HFF-Myc (cell line): ENCODE results near the gene CDK5RAP2.

Experiments
- DNase-seq: peaks from one replicate; pipeline ENCODE4 v3.0.0-alpha.2; 2011; ENCODE audit warnings: low read depth; ENCODE audit errors: extremely low read depth
- H3K4me3 ChIP-seq: replicated peaks from 2 replicates; pipeline ENCODE4 v1.5.1; 2011; ENCODE audit warnings: low read depth, mild to moderate bottlenecking, control low read depth, low read length
- TF ChIP-seq, protein P1 (sequence below): IDR thresholded peaks from 2 replicates; pipeline ENCODE4 v1.5.1; 2012; ENCODE audit warnings: mild to moderate bottlenecking, low read depth, low read length, control low read depth; ENCODE audit errors: missing control alignments

The CDK5RAP2 gene

DNA sequence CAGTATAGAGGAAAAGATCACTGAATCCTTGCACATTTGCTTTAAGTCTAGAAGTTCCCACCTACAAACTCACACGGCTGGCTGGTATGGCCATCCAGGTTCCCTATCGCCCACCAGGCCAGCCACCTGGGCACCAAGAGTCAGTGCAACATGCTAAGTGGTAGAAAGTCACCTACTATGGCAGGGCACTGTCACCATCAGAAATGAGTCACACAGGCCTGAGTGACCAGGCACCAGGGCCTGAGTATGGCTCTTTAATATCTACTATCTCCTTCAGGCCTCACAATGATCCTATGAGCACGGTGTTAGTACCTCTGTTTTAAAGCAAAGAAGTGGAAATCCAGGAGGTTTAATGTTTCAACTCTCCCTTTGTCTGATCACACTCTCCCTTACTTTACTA, 156.2 kb downstream of the CDK5RAP2 start:
- TF ChIP-seq, protein P1, sequence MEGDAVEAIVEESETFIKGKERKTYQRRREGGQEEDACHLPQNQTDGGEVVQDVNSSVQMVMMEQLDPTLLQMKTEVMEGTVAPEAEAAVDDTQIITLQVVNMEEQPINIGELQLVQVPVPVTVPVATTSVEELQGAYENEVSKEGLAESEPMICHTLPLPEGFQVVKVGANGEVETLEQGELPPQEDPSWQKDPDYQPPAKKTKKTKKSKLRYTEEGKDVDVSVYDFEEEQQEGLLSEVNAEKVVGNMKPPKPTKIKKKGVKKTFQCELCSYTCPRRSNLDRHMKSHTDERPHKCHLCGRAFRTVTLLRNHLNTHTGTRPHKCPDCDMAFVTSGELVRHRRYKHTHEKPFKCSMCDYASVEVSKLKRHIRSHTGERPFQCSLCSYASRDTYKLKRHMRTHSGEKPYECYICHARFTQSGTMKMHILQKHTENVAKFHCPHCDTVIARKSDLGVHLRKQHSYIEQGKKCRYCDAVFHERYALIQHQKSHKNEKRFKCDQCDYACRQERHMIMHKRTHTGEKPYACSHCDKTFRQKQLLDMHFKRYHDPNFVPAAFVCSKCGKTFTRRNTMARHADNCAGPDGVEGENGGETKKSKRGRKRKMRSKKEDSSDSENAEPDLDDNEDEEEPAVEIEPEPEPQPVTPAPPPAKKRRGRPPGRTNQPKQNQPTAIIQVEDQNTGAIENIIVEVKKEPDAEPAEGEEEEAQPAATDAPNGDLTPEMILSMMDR = no peak
- no peak for DNase-seq
- no peak overlapping the region for H3K4me3 ChIP-seq

DNA sequence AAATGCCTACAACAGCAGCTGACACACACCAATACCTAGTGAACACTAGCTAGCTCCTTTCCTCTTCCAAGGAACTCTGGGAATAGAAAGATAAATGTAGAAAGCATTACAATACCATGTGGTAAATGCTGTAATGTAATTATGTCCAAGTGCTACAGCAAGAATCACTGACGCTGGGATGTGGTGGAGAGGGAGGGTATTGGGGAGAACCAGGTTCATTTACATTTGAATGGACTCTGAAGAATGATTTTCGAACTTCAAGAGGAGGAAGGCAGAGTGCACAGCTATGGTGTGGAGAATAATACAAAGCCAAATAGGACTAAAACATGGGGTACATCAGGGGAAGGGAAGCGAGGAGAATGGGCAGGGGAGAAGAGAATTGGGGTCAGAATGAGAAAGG, 158.0 kb downstream of the CDK5RAP2 start:
- no peak for DNase-seq
- no peak overlapping the region for H3K4me3 ChIP-seq
- TF ChIP-seq, protein P1 = no peak

DNA sequence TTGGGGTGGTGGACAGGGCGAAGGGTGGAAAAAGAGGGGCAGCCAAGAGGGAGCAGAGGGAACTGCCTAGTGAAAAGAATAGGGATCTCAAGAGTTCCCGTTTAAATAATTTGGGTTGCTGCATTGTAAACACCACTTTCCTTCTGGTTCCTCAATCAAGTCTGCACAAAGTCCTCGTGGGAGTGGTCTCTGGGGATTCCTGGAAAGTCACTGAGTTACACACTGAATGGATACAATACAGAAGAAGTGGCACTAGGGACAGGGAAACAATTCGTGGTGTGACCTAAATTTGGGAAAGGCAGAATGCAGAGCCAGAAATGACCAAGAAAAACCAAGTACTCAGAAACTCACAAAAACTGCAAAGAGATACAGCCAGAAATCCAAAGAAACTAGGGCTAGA, 161.7 kb downstream of the CDK5RAP2 start:
- H3K4me3 ChIP-seq = no peak overlapping the region
- no peak for DNase-seq
- TF ChIP-seq, protein P1 = no peak

DNA sequence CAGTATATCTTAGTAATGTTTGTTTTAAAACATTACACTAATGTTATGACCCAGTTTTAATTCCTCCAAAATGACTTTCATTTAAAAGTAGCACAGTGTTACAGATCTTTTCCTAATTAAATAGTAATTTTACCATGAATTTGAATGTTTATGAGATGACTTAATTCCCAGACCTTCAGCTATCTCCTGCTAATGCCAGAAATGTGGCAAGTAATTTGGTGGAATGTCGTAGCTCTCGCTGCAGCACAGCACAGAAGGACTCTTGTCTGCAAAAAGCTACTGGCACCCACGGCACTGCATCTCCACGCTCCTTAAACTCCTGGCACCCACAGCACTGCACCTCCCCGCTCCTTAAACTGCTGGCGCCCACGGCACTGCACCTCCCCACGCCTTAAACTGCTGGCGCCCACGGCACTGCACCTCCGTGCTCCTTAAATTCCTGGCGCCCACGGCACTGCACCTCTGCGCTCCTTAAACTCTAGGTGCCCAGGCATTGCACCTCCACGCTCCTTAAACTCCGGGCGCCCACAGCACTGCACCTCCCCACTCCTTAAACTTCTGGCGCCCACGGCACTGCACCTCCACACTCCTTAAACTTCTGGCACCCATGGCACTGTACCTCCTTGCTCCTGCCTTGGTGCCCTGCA, 163.1 kb downstream of the CDK5RAP2 start:
- TF ChIP-seq, protein P1 = no peak
- DNase-seq = no peak
- H3K4me3 ChIP-seq = no peak overlapping the region

DNA sequence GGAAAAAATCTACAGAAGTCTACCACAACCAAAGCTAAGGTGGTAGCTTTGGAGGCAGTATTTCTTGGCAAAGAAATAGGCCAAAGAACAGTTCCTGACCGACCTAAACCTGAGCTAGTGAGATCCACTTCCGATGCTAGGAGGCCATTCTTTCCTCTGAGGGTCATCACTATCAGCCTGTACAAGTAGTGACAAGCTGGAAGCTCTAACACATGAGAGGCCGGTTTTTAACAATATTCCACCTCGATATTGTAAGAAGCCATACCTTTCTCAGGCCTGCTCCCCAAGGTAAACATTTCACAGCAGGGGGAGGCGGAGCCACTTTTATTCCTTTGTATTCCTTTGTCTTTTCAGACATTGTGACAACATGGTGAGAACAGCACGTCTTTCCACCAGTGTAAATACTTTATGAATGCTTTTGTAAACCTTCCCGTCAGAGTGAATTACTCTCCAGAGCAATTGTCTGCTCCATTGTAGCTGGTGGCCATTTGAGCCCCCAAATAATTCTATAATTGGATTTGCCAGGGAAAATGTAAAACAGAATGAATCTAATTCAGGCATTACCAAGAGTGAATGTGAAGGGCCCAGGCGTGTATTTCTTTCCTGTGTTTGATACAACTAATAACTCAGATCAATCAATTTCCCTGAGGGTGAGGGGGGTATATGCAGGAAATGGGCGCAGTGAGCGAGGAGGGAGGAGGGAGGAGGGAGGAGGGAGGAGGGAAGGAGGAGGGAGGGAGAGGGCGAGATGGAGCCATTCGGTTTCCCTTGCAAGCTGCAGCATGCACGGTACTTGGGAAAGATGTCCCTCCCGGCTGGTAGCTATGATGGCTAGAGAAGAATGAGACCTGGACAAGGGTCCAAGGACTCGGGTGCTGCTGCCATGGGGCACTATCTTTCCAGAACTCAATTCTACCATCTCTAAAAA, 166.6 kb downstream of the CDK5RAP2 start:
- H3K4me3 ChIP-seq = no peak overlapping the region
- DNase-seq = no peak
- TF ChIP-seq, protein P1 = no peak

DNA sequence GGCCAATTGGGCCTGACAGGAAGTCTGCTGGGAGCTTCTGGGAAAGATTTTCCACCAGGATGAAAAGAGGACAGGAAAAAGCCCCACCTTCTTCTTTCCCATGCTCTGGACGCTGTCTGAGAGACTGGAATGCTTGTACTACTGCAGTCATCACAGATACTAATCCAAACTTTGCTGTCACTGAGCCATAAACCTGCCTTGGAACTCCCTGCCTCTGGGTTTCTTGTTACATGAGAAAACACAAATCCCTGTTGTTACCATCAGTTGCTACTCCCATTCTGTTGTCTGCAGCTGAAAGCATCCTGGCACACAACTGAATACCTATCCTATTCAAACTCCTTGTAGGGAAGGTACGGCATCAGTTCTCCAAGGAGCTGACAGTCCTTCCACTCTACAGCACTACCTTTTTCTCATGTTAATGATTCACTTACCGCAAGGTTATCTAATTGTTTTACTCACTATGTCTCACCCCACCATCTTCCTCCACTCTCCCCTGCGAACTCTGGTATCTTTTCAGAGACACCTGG, 167.5 kb downstream of the CDK5RAP2 start:
- DNase-seq = peak; percentile 30
- TF ChIP-seq, protein P1 = no peak
- no peak overlapping the region for H3K4me3 ChIP-seq
